Sciatic nerve (tissue), 2 donors: ENCODE data around the gene LDB3. TPM values are rescaled to one million over a fixed set of nuclear protein-coding genes. Genes with fewer than 3 reads are reported as not detected.

Experiments
- ATAC-seq: fragments of 200-7000 bp; cut with Tn5 transposase; one replicate; pipeline ENCODE4 v1.9.1; 2020; ENCODE audit warnings: mild to moderate bottlenecking, moderate library complexity
- DNase-seq: peaks from one replicate; pipeline ENCODE4 v3.0.0-alpha.2; 2020; ENCODE audit warnings: low spot score
- intact Hi-C: fragments of 100-400 bp; cut with DNase I; formaldehyde crosslinking; loops from one replicate; pipeline ENCODE4 v1.14.2; 2022
- total RNA-seq: library from RNA; stranded (reverse); fragmentation: NEBNext Ultra II Directional; extraction: Animal tissue kit (Norgen Biotek cat#: 25700); gene quantifications from one replicate; pipeline ENCODE4 v1.2.1, GENCODE V29; 2021
- donor health status: DM: no; HTN: no; CAD: no.
- donor health status: DM: no; HTN: no; CAD: no.

The LDB3 gene
- total RNA-seq, 1 donor from 2014 or later = 4.9 TPM

- DNase-seq (no peak), ATAC-seq (no peak)
- intact Hi-C loops = no loop called here
Observed at GRCh38 chr10:86678999-86679792, 10.9 kb downstream of the LDB3 start.

- ATAC-seq (peak; percentile 4), DNase-seq (no peak)
- intact Hi-C loops = no loop called here
Observed at GRCh38 chr10:86681047-86681446, 12.7 kb downstream of the LDB3 start.

GRCh38 chr10:86681722-86682386, 13.5 kb downstream of the LDB3 start:
- no peak for ATAC-seq
- DNase-seq = no peak
- intact Hi-C loops = no loop called here

- no peak for DNase-seq
- no peak for ATAC-seq
- intact Hi-C loops = no loop called here
Observed at GRCh38 chr10:86682675-86683074, 14.4 kb downstream of the LDB3 start.

GRCh38 chr10:86684331-86685097, 16.2 kb downstream of the LDB3 start:
- no peak for DNase-seq
- intact Hi-C loops = no loop called here
- ATAC-seq = peak; percentile 44

- ATAC-seq = no peak
- intact Hi-C loops = no loop called here
- no peak for DNase-seq
Observed at GRCh38 chr10:86685416-86685815, 17.1 kb downstream of the LDB3 start.

- DNase-seq (no peak), ATAC-seq (no peak)
- intact Hi-C loops = loop anchor here (2.0 kb wide), 1 partner anchor 213 kb away; no protein-coding TSS in a partner anchor
Observed at GRCh38 chr10:86685893-86686632, 17.8 kb downstream of the LDB3 start.

- no peak for ATAC-seq
- DNase-seq = no peak
- intact Hi-C loops = loop anchor here (2.0 kb wide), 1 partner anchor 212 kb away; no protein-coding TSS in a partner anchor
Observed at GRCh38 chr10:86686972-86687371, 18.7 kb downstream of the LDB3 start.

GRCh38 chr10:86687750-86688149, 19.4 kb downstream of the LDB3 start:
- DNase-seq (no peak), ATAC-seq (no peak)
- intact Hi-C loops = loop anchor here (2.0 kb wide), 1 partner anchor 211 kb away; no protein-coding TSS in a partner anchor

- DNase-seq (no peak), ATAC-seq (peak; percentile 75)
- intact Hi-C loops = no loop called here
Observed at GRCh38 chr10:86688398-86688921, 20.1 kb downstream of the LDB3 start.

GRCh38 chr10:86689146-86689545, 20.8 kb downstream of the LDB3 start:
- intact Hi-C loops = no loop called here

GRCh38 chr10:86690231-86690630, 21.9 kb downstream of the LDB3 start:
- ATAC-seq = no peak
- intact Hi-C loops = no loop called here
- DNase-seq = no peak

More at GRCh38 chr10:86689146-86689545, 20.8 kb downstream of the LDB3 start:
- no peak for ATAC-seq
- DNase-seq = no peak

GRCh38 chr10:86690657-86691084, 22.4 kb downstream of the LDB3 start:
- intact Hi-C loops = no loop called here
- DNase-seq (no peak), ATAC-seq (no peak)

GRCh38 chr10:86691333-86692022, 23.2 kb downstream of the LDB3 start:
- no peak for ATAC-seq
- intact Hi-C loops = no loop called here
- DNase-seq = no peak

GRCh38 chr10:86692023-86692514, 23.8 kb downstream of the LDB3 start:
- intact Hi-C loops = no loop called here
- DNase-seq = no peak
- ATAC-seq = no peak

GRCh38 chr10:86692664-86693063, 24.4 kb downstream of the LDB3 start:
- ATAC-seq (no peak), DNase-seq (no peak)
- intact Hi-C loops = no loop called here

GRCh38 chr10:86693275-86693674, 25.0 kb downstream of the LDB3 start:
- ATAC-seq = no peak
- no peak for DNase-seq
- intact Hi-C loops = no loop called here
